HUES64 (cell line): ENCODE measurements around the gene DUSP9.
"Not testable (repeated sequence)": the region's sequence is repeated elsewhere in the genome, so short reads cannot be mapped to it uniquely, and the experiment has no call there.

Source experiments
- H3K27ac ChIP-seq: 2 replicates; pipeline ENCODE4 v1.7.0; 2013; ENCODE audit warnings: low read depth, low read length, inconsistent platforms
- H3K27me3 ChIP-seq: 2 replicates; pipeline ENCODE4 v1.6.1; 2013; ENCODE audit warnings: mild to moderate bottlenecking, low read length; ENCODE audit not compliant: insufficient read depth
- H3K36me3 ChIP-seq: 2 replicates; pipeline ENCODE4 v1.6.1; 2013; ENCODE audit warnings: mild to moderate bottlenecking, low read length; ENCODE audit not compliant: insufficient read depth
- H3K4me1 ChIP-seq: 2 replicates; pipeline ENCODE4 v1.6.1; 2013; ENCODE audit warnings: mild to moderate bottlenecking, low read length, moderate library complexity; ENCODE audit not compliant: insufficient read depth
- H3K4me3 ChIP-seq: 2 replicates; pipeline ENCODE4 v1.5.1; 2013; ENCODE audit warnings: mild to moderate bottlenecking, low read length, moderate library complexity
- H3K9ac ChIP-seq: 2 replicates; pipeline ENCODE4 v1.6.1; 2013; ENCODE audit warnings: mild to moderate bottlenecking, low read depth, low read length
- H3K9me3 ChIP-seq: 2 replicates; pipeline ENCODE4 v1.6.1; 2013; ENCODE audit warnings: low read depth, low read length; ENCODE audit not compliant: insufficient read depth
- WGBS: fragments of 150-250, 120-280 bp; methylation state at CpG from one replicate; pipeline ENCODE4 v1.1.7; 2013; ENCODE audit warnings: missing lambda C conversion rate; 5-methylcytosine and 5-hydroxymethylcytosine counted together

DUSP9 gene

GRCh38 chrX:153692611-153693156 is 45.7 kb downstream of the DUSP9 start:
- Histone ChIP-seq H3K9me3 (no peaks in the 10 kb centered on the region), H3K9ac (no peak overlapping the region), H3K4me1 (no peaks in the 10 kb centered on the region), H3K27ac (no peak overlapping the region), H3K27me3 (no peaks in the 10 kb centered on the region), H3K36me3 (peaks cover 24% of the 10 kb centered on the region), H3K4me3 (no peak overlapping the region)
- 92% methylated on average over 21 of the region's 24 CpGs for WGBS

- peaks cover 24% of the 10 kb centered on the region for H3K36me3 ChIP-seq
- H3K27ac ChIP-seq = no peak overlapping the region
- no peaks in the 10 kb centered on the region for H3K4me1 ChIP-seq
- no peak overlapping the region for H3K4me3 ChIP-seq
- WGBS = 92% methylated on average over 30 of the region's 31 CpGs
- H3K27me3 ChIP-seq = no peaks in the 10 kb centered on the region
- no peaks in the 10 kb centered on the region for H3K9me3 ChIP-seq
- no peak overlapping the region for H3K9ac ChIP-seq
These were observed 46.4 kb downstream of the DUSP9 start for GRCh38 chrX:153693216-153694086.

- H3K27ac ChIP-seq, H3K4me1 ChIP-seq, H3K4me3 ChIP-seq, H3K9ac ChIP-seq, H3K27me3 ChIP-seq, H3K9me3 ChIP-seq: not testable (repeated sequence)
- peaks cover 24% of the 10 kb centered on the region for H3K36me3 ChIP-seq
- 94% methylated on average over 15 of the region's 16 CpGs for WGBS
These were observed 47.3 kb downstream of the DUSP9 start for GRCh38 chrX:153694256-153694655.

GRCh38 chrX:153694687-153695270 is 47.8 kb downstream of the DUSP9 start:
- WGBS = 92% methylated on average over 20 of the region's 23 CpGs
- H3K36me3 ChIP-seq = peaks cover 24% of the 10 kb centered on the region
- no peak overlapping the region for H3K9ac ChIP-seq
- H3K4me3 ChIP-seq = no peak overlapping the region
- H3K27ac ChIP-seq = no peak overlapping the region
- no peaks in the 10 kb centered on the region for H3K9me3 ChIP-seq
- H3K4me1 ChIP-seq = no peaks in the 10 kb centered on the region
- no peaks in the 10 kb centered on the region for H3K27me3 ChIP-seq

GRCh38 chrX:153696100-153696499 is 49.1 kb downstream of the DUSP9 start:
- Histone ChIP-seq H3K27me3 (no peaks in the 10 kb centered on the region), H3K9me3 (no peaks in the 10 kb centered on the region), H3K9ac (no peak overlapping the region), H3K27ac (no peak overlapping the region), H3K36me3 (peaks cover 25% of the 10 kb centered on the region), H3K4me3 (no peak overlapping the region), H3K4me1 (no peaks in the 10 kb centered on the region)
- WGBS = 95% methylated on average over 14 of the region's 15 CpGs

- H3K27ac ChIP-seq, H3K9me3 ChIP-seq, H3K4me3 ChIP-seq, H3K4me1 ChIP-seq, H3K27me3 ChIP-seq, H3K9ac ChIP-seq: not testable (repeated sequence)
- 94% methylated on average over 10 of the region's 10 CpGs for WGBS
- H3K36me3 ChIP-seq = peaks cover 25% of the 10 kb centered on the region
These were observed 49.5 kb downstream of the DUSP9 start for GRCh38 chrX:153696538-153696937.

GRCh38 chrX:153696986-153697722 is 50.2 kb downstream of the DUSP9 start:
- H3K27me3 ChIP-seq, H3K9me3 ChIP-seq, H3K9ac ChIP-seq, H3K4me3 ChIP-seq, H3K4me1 ChIP-seq, H3K27ac ChIP-seq: not testable (repeated sequence)
- 97% methylated on average over 16 of the region's 16 CpGs for WGBS
- peaks cover 25% of the 10 kb centered on the region for H3K36me3 ChIP-seq

GRCh38 chrX:153697924-153698865 is 51.2 kb downstream of the DUSP9 start:
- no peaks in the 10 kb centered on the region for H3K9me3 ChIP-seq
- no peaks in the 10 kb centered on the region for H3K4me1 ChIP-seq
- no peak overlapping the region for H3K9ac ChIP-seq
- H3K36me3 ChIP-seq = peaks cover 25% of the 10 kb centered on the region
- H3K27me3 ChIP-seq = no peaks in the 10 kb centered on the region
- no peak overlapping the region for H3K4me3 ChIP-seq
- WGBS = 93% methylated on average over 13 of the region's 16 CpGs
- H3K27ac ChIP-seq = no peak overlapping the region

- not testable (repeated sequence) for H3K27ac ChIP-seq
- WGBS = 91% methylated on average over 13 of the region's 16 CpGs
These were observed 52.3 kb downstream of the DUSP9 start for GRCh38 chrX:153699210-153699783.

GRCh38 chrX:153699784-153700371 is 52.9 kb downstream of the DUSP9 start:
- H3K27ac ChIP-seq, H3K9ac ChIP-seq, H3K27me3 ChIP-seq, H3K9me3 ChIP-seq, H3K4me1 ChIP-seq, H3K4me3 ChIP-seq: not testable (repeated sequence)
- 94% methylated on average over 18 of the region's 18 CpGs for WGBS
- peaks cover 30% of the 10 kb centered on the region for H3K36me3 ChIP-seq

More at GRCh38 chrX:153699210-153699783, 52.3 kb downstream of the DUSP9 start:
- H3K27me3 ChIP-seq, H3K4me1 ChIP-seq, H3K4me3 ChIP-seq, H3K9me3 ChIP-seq, H3K9ac ChIP-seq: not testable (repeated sequence)
- H3K36me3 ChIP-seq = peaks cover 26% of the 10 kb centered on the region
